NCI-H187 treated with DMSO at 0.1 percent for 48 hours (cell line): ENCODE results near the gene JMJD1C.

Source experiments
- DNase-seq: peaks from one replicate; lab custom pipeline; 2025; lab: John Stamatoyannopoulos, UW

JMJD1C gene

GRCh38 chr10:63478564-63478963, 12.8 kb upstream of the JMJD1C start:
- DNase-seq, result no peak

GRCh38 chr10:63477927-63478326, 12.2 kb upstream of the JMJD1C start:
- DNase-seq, result no peak

DNA sequence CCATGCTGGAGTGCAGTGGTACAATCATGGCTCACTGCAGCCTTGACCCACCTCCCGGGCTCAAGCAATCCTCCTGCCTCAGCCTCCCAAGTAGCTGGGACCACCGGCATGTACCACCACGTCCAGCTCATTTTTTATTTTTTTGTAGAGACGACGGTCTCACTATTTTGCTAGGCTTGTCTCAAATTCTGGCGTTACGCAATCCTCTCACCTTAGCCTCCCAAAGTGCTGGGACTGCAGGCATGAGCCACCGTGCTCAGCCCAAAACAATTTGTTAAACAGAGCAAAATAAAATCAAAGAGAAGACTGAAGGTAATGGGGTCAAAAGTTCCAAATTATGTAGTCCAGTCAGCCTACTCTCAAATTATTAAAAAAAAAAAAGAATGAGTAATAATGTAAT, 8.7 kb upstream of the JMJD1C start:
- no peak for DNase-seq

GRCh38 chr10:63470928-63471327, 5.2 kb upstream of the JMJD1C start:
- DNase-seq, result no peak

DNA sequence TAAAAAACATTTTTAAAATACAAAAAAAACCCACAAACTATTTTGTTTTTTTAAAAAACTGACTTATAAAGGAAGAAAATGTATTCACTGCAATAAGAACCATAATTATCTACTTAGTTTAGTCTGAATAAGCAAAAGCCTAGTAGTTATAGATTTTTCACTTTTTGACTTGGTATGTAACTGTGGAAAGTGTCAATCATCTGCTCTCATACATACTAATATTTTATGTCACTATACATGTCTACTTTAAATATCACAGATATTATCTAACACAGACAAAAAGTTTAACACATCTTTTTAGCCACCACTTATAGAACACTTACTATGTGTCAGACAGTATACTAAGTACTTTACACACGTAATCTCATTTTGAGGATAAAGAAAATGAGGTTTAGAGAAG, 3.2 kb upstream of the JMJD1C start:
- DNase-seq, result no peak

GRCh38 chr10:63467841-63468240, 2.1 kb upstream of the JMJD1C start:
- no peak for DNase-seq

- DNase-seq, result no peak
These were observed 563 bp upstream of the JMJD1C start for GRCh38 chr10:63466144-63466935.

GRCh38 chr10:63464402-63465292, 1.1 kb downstream of the JMJD1C start:
- no peak for DNase-seq

DNA sequence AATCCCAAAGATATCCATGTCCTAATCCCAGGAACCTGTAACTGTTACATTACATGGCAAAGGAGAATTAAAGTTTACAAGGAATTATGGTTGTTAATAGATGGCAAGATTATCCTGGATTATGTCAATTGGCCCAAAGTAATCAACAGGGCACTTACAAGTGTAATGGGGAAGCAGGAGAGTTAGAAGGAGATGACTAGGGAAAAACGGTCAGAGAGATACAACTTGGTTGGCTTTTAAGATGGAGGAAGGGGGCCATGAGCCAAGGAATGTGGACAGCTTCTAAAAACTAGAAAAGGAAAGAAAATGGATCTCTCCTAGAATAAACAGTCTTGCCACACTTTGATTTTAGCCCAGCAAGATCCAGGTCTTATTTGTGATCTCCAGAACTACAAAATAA, 3.3 kb downstream of the JMJD1C start:
- DNase-seq, result no peak

DNA sequence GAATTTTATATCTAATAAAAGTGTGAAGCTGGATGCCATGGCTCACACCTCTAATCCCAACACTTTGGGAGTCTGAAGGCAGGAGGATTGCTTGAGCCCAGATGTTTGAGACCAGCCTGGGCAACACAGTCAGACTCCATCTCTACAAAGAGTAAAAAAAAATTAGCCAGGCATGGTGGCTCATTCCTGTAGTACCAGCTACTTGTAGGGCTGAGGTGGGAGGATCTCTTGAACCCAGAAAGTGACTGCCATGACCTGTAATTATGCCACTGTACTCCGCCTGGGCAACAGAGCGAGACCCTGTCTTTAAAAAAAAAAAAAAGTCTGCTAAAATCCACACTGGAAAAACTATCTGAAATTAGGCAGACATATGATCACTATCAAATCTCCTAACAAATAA, 7.6 kb downstream of the JMJD1C start:
- no peak for DNase-seq

DNA sequence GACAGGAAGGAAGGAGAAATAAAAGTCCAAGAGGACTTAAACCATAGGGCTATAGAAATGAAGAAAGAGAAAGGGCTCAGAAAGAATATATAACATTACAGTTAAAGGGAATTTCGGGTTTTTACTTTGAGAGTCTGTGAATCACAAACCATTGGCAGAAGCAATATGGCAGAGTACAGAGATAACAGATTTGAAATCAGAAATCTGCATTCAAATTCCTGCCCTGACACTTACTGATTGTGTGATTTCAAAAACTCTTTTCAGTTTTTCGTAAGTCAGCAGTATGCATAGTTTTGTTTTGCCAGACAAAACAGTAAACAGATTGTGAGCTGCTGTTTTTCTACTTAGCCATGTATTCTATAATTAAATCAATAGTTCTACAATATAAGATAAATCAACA, 8.2 kb downstream of the JMJD1C start:
- DNase-seq, result no peak

GRCh38 chr10:63456437-63457210, 9.2 kb downstream of the JMJD1C start:
- DNase-seq, result no peak

DNA sequence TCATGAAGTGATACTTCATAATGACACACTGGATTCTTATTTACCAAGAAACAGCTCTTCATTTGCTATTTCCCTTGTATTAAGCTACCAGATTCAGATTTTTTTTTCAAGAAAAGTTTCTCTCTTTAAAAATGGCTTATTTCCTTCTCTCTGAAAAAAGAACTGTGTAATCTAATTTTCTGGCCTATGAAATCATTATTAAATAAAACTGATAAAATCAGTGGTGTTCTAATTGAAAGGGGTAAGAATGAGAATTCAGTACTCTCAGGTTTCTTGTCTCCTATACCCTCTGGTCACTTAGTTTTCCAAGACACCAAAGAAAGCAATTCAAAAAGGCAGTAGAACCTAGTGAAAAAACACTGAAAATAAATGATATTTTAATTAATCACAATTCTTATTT, 10.3 kb downstream of the JMJD1C start:
- no peak for DNase-seq

DNA sequence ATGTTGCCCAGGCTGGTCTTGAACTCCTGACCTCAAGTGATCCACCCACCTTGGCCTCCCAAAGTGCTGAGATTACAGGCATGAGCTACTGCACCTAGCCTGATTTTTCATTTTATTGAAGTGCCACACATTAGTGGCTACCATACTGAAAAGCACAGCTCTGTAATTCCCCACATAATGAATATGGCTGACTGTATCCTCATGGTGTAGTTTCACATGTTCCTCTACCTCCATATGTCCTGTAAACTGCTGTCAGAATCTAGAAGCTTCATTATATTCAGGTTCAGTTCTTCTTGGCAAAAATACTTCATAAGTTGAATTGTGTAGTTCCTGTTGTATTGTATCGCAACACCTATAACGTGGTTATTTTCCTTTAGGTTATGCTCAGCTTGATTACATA, 11.1 kb downstream of the JMJD1C start:
- DNase-seq, result no peak

DNA sequence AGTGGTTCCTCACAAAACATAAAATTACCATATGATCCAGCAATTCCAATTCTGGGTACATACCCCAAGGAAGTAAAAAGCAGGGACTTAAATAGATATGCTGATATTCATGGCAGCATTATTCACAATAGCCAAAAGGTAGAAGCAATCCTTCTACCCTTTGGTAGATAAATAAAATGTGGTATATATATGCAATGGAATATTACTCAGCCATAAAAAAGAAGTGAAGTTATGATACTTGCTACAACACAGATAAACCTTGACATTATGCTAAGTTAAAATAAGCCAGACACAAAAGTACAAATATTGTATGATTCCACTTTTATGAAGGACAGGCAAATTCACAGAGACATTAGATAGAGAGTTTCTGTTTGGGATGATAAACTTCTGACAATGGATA, 13.3 kb downstream of the JMJD1C start:
- DNase-seq, result no peak

GRCh38 chr10:63446716-63447440, 18.9 kb downstream of the JMJD1C start:
- DNase-seq, result no peak

- no peak for DNase-seq
These were observed 24.4 kb downstream of the JMJD1C start for GRCh38 chr10:63441404-63441803.

DNA sequence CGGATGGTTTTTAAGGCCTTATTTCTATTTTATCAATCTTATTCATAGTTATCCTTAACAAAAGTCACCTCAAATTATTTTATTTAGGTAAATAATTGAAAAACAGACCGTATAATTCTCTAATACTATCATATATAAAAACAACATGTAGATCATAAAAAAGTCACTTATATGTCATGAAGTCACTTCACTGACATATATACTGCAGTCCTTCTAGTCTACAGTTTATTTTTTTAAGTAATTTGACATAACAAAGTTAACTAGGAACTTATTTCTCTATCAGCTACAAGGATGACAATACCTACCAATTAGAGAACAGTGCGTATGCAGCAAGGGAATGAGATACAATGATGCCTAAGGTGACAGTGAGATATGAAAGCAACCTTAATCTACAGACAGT, 26.2 kb downstream of the JMJD1C start:
- no peak for DNase-seq

DNA sequence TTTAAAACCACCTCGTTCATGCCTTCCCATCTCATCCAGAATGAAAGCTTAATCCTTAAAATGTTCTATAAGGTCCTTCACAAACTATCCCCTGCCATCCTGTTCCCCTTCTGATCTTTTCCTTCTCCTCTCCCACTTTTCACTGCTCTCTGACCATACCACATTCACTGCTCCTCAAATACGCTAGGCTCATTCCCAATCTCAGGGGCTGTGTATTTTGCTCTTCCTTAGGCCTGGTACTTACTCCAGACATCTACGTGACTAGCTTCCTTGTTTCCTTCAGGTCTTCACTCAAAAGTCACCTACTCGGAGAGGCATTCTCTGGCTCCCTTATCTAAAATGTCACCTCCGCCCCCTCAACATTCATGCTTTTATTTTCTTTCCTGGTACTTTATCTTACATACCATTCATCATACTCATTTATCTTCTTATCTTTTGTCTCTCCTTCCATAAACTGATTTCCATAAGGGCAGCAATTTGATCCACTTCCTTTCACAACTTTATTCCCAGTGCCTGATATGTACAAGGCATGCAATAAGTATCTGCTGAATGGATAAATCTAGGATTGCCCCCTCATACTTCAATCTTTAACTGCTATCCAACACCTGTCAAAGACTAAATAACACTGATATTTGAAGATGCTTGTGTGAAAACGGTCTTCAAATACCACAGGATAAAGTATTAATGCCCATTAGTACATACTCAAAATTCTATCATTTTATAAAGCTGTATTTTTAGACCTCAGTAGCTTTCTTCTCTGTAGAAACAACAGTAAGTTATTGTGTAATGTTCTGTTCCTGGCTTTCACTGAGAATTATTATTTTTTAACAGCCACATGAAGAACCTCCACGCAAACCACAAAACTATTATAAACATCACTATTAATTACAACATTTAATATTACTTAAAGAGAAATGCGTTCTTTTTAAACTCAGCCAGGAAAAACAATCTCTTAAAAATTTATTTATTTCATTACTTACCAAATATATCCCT, 27.0 kb downstream of the JMJD1C start:
- no peak for DNase-seq

GRCh38 chr10:63437116-63437949, 28.4 kb downstream of the JMJD1C start:
- no peak for DNase-seq
